H9 (cell line): ENCODE data around the gene CADM1. TPM values are rescaled to one million over a fixed set of nuclear protein-coding genes. Genes with fewer than 3 reads are reported as not detected.

Experiments used
- DNase-seq: peaks from one replicate; pipeline ENCODE4 v3.0.0-alpha.2; 2017
- H2AFZ ChIP-seq: one replicate; pipeline ENCODE4 v1.6.1; 2013; ENCODE audit warnings: mild to moderate bottlenecking, low read length, control low read depth, moderate library complexity
- H2AK5ac ChIP-seq: 2 replicates; pipeline ENCODE4 v1.6.1; 2013; ENCODE audit warnings: low read length, control low read depth, mixed read lengths; ENCODE audit not compliant: insufficient read length
- H2BK120ac ChIP-seq: one replicate; pipeline ENCODE4 v1.6.1; 2013; ENCODE audit warnings: low read depth, mild to moderate bottlenecking, low read length, control low read depth, inconsistent platforms; ENCODE audit not compliant: poor library complexity, severe bottlenecking
- H2BK12ac ChIP-seq: 2 replicates; pipeline ENCODE4 v1.6.1; 2013; ENCODE audit warnings: low read length, control low read depth, mixed read lengths, low read depth; ENCODE audit not compliant: insufficient read length
- H2BK15ac ChIP-seq: 2 replicates; pipeline ENCODE4 v1.6.1; 2013; ENCODE audit warnings: low read depth, low read length, control low read depth
- H2BK20ac ChIP-seq: one replicate; pipeline ENCODE4 v1.6.1; 2013; ENCODE audit warnings: low read depth, mild to moderate bottlenecking, low read length, control low read depth, inconsistent platforms; ENCODE audit not compliant: poor library complexity, severe bottlenecking
- H2BK5ac ChIP-seq: 2 replicates; pipeline ENCODE4 v1.6.1; 2013; ENCODE audit warnings: low read length, control low read depth, mixed read lengths; ENCODE audit not compliant: insufficient read length
- H3K14ac ChIP-seq: 2 replicates; pipeline ENCODE4 v1.6.1; 2013; ENCODE audit warnings: low read length, control low read depth; ENCODE audit not compliant: insufficient read depth
- H3K18ac ChIP-seq: 2 replicates; pipeline ENCODE4 v1.6.1; 2013; ENCODE audit warnings: low read depth, mild to moderate bottlenecking, mixed read lengths, low read length, control low read depth; ENCODE audit not compliant: insufficient read length
- H3K23ac ChIP-seq: 2 replicates; pipeline ENCODE4 v1.6.1; 2013; ENCODE audit warnings: low read length, control low read depth, mixed read lengths, low read depth; ENCODE audit not compliant: insufficient read length
- H3K23me2 ChIP-seq: 2 replicates; pipeline ENCODE4 v1.6.1; 2013; ENCODE audit warnings: low read depth, mild to moderate bottlenecking, mixed read lengths, low read length, control low read depth; ENCODE audit not compliant: insufficient read length, poor library complexity, severe bottlenecking
- H3K27ac ChIP-seq: 2 replicates; pipeline ENCODE4 v1.5.1; 2013; ENCODE audit warnings: low read length, control low read depth, mixed read lengths, low read depth; ENCODE audit not compliant: insufficient read length
- H3K27me3 ChIP-seq: 2 replicates; pipeline ENCODE4 v1.6.1; 2013; ENCODE audit warnings: low read length, control low read depth, inconsistent platforms; ENCODE audit not compliant: insufficient read depth
- H3K4ac ChIP-seq: 2 replicates; pipeline ENCODE4 v1.6.1; 2013; ENCODE audit warnings: low read depth, mild to moderate bottlenecking, control low read depth, inconsistent platforms, low read length, moderate library complexity
- H3K4me1 ChIP-seq: 2 replicates; pipeline ENCODE4 v1.6.1; 2013; ENCODE audit warnings: low read length, control low read depth, inconsistent platforms; ENCODE audit not compliant: insufficient read depth
- H3K4me2 ChIP-seq: 2 replicates; pipeline ENCODE4 v1.6.1; 2013; ENCODE audit warnings: low read length, control low read depth, mixed read lengths; ENCODE audit not compliant: insufficient read length, insufficient read depth
- H3K56ac ChIP-seq: 2 replicates; pipeline ENCODE4 v1.6.1; 2013; ENCODE audit warnings: low read depth, mild to moderate bottlenecking, mixed read lengths, low read length, control low read depth; ENCODE audit not compliant: insufficient read length
- H3K79me1 ChIP-seq: 2 replicates; pipeline ENCODE4 v1.6.1; 2013; ENCODE audit warnings: low read depth, mild to moderate bottlenecking, moderate library complexity, low read length, control low read depth, inconsistent platforms; ENCODE audit not compliant: insufficient read depth, poor library complexity, severe bottlenecking
- H3K79me2 ChIP-seq: 2 replicates; pipeline ENCODE4 v1.6.1; 2013; ENCODE audit warnings: low read length, control low read depth, inconsistent platforms; ENCODE audit not compliant: insufficient read depth
- H3K9ac ChIP-seq: 2 replicates; pipeline ENCODE4 v1.6.1; 2013; ENCODE audit warnings: low read length, control low read depth, mixed read lengths; ENCODE audit not compliant: insufficient read length; ENCODE audit errors: extremely low read depth
- H3K9me3 ChIP-seq: one replicate; pipeline ENCODE4 v1.6.1; 2013; ENCODE audit warnings: low read depth, low read length, inconsistent platforms; ENCODE audit not compliant: control insufficient read depth
- H3T11ph ChIP-seq: one replicate; pipeline ENCODE4 v1.6.1; 2013; ENCODE audit warnings: mild to moderate bottlenecking, low read length, control low read depth, inconsistent platforms
- H4K20me1 ChIP-seq: one replicate; pipeline ENCODE4 v1.6.1; 2013; ENCODE audit not compliant: control insufficient read depth, insufficient read length, insufficient read depth
- H4K5ac ChIP-seq: 2 replicates; pipeline ENCODE4 v1.6.1; 2013; ENCODE audit warnings: low read depth, mild to moderate bottlenecking, mixed read lengths, low read length, control low read depth; ENCODE audit not compliant: insufficient read length
- H4K8ac ChIP-seq: replicated peaks from 2 replicates; pipeline ENCODE4 v1.6.1; 2013; ENCODE audit warnings: low read length, control low read depth, mixed read lengths, low read depth; ENCODE audit not compliant: insufficient read length
- H4K91ac ChIP-seq: 2 replicates; pipeline ENCODE4 v1.6.1; 2013; ENCODE audit warnings: low read depth, mild to moderate bottlenecking, moderate library complexity, mixed read lengths, low read length, control low read depth; ENCODE audit not compliant: insufficient read length
- H3K27ac Mint-ChIP-seq, 3 experiments: 2 replicates in 2 of 3; 3 replicates in 1 of 3; pipeline ENCODE4 v1.8.0; 2020 to 2021; ENCODE audit warnings: mixed read lengths in 3 of 3, mild to moderate bottlenecking in 1 of 3, moderate library complexity in 1 of 3
- H3K27me3 Mint-ChIP-seq: 2 replicates; pipeline ENCODE4 v1.8.0; 2021; ENCODE audit warnings: low read depth, mild to moderate bottlenecking, moderate library complexity, mixed read lengths
- H3K36me3 Mint-ChIP-seq, 3 experiments: 2 replicates in 2 of 3; 3 replicates in 1 of 3; pipeline ENCODE4 v1.8.0; 2020 to 2021; ENCODE audit warnings: low read depth in 3 of 3, mixed read lengths in 3 of 3; ENCODE audit not compliant: insufficient read depth in 1 of 3
- H3K4me1 Mint-ChIP-seq, 2 experiments: 2 replicates each; pipeline ENCODE4 v1.8.0; 2020; ENCODE audit warnings: mixed read lengths in 2 of 2
- H3K4me3 Mint-ChIP-seq, 2 experiments: 2 replicates in 1 of 2; 3 replicates in 1 of 2; pipeline ENCODE4 v1.8.0; 2020 to 2021; ENCODE audit warnings: mild to moderate bottlenecking in 2 of 2, mixed read lengths in 2 of 2, moderate library complexity in 1 of 2
- H3K9me3 Mint-ChIP-seq, 2 experiments: 2 replicates in 1 of 2; 3 replicates in 1 of 2; pipeline ENCODE4 v1.8.0; 2020; ENCODE audit warnings: mild to moderate bottlenecking in 2 of 2, mixed read lengths in 2 of 2, moderate library complexity in 1 of 2
- CTCF ChIP-seq: fragments of 200-600 bp; sonication (generic); conservative IDR thresholded peaks from 3 replicates; pipeline ENCODE4 v1.8.0; 2021; ENCODE audit warnings: antibody characterized with exemption, mild to moderate bottlenecking
- WGBS: extraction: QIAGEN DNeasy Blood & Tissue Kit; methylation state at CpG from one replicate; pipeline ENCODE4 v1.1.7; 2013; ENCODE audit warnings: missing lambda C conversion rate, low lambda C conversion rate, mixed read lengths; ENCODE audit not compliant: insufficient read length; ENCODE audit errors: extremely low coverage; 5-methylcytosine and 5-hydroxymethylcytosine counted together
- total RNA-seq: library from RNA; stranded (reverse); gene quantifications from 2 replicates; pipeline ENCODE4 v1.2.1, GENCODE V29; 2021

The CADM1 gene
- total RNA-seq, 1 experiment from 2014 or later: 11.9 TPM

- Histone ChIP-seq H3T11ph (no peak overlapping the region), H3K4me2 (no peak overlapping the region), H3K14ac (no peak overlapping the region), H2AK5ac (no peak overlapping the region), H4K8ac (no peak overlapping the region), H2BK120ac (no peak overlapping the region), H3K9ac (no peak overlapping the region), H2BK15ac (no peak overlapping the region), H3K23ac (no peak overlapping the region), H2BK20ac (no peak overlapping the region), H2BK5ac (no peak overlapping the region), H3K4me1 (peaks cover 3% of the 10 kb centered on the region; the same call in 1 of the 2 replicates), H2AFZ (no peak overlapping the region), H4K91ac (no peak overlapping the region), H3K4ac (no peak overlapping the region), H3K18ac (no peak overlapping the region), H3K56ac (no peak overlapping the region), H3K9me3 (no peaks in the 10 kb centered on the region), H4K20me1 (no peaks in the 10 kb centered on the region), H2BK12ac (no peak overlapping the region), H4K5ac (no peak overlapping the region), H3K27me3 (no peaks in the 10 kb centered on the region), H3K27ac (no peak overlapping the region), H3K23me2 (no peaks in the 10 kb centered on the region), H3K79me1 (no peaks in the 10 kb centered on the region), H3K79me2 (no peaks in the 10 kb centered on the region)
- Mint-ChIP-seq H3K36me3 (no peaks in the 10 kb centered on the region), H3K27me3 (no peaks in the 10 kb centered on the region), H3K4me3 (no peak overlapping the region), H3K27ac (no peak overlapping the region), H3K9me3 (no peaks in the 10 kb centered on the region), H3K4me1 (peaks cover 28 to 42% of the 10 kb centered on the region in 2 experiments)
- no peak for DNase-seq
- WGBS: no CpG with 5 or more reads among the region's 5 CpGs
- no peak for TF ChIP-seq CTCF
These were observed 83.7 kb downstream of the CADM1 start for GRCh38 chr11:115420505-115420904.
